GM12872 (cell line): Measurements from ENCODE around the gene MACROD2.

Source experiments
- TF ChIP-seq, protein P1 (sequence below): IDR thresholded peaks from 3 replicates; pipeline ENCODE4 v1.5.1; 2011; ENCODE audit warnings: low read depth, mild to moderate bottlenecking, low read length, moderate library complexity; ENCODE audit not compliant: insufficient read depth

The MACROD2 gene

DNA sequence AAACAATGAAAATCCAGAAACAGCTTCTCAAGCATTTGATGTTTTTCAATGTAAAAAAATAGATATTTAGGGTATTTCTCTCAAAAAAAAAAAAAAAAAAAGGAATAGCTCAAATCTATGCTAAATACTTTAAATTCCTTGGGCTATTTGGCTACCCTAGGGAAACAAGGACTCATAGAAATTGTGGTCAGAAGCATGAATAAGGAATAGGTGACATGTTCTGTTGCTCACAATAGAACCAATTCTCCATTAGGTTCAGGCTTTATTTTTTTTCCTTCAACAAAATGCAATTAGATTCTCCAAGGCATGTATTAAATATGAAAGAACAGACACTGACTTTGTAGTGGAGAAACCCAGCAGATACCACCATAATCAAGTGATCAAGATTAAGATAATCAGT lies 1246.4 kb downstream of the MACROD2 start:
- TF ChIP-seq, protein P1, sequence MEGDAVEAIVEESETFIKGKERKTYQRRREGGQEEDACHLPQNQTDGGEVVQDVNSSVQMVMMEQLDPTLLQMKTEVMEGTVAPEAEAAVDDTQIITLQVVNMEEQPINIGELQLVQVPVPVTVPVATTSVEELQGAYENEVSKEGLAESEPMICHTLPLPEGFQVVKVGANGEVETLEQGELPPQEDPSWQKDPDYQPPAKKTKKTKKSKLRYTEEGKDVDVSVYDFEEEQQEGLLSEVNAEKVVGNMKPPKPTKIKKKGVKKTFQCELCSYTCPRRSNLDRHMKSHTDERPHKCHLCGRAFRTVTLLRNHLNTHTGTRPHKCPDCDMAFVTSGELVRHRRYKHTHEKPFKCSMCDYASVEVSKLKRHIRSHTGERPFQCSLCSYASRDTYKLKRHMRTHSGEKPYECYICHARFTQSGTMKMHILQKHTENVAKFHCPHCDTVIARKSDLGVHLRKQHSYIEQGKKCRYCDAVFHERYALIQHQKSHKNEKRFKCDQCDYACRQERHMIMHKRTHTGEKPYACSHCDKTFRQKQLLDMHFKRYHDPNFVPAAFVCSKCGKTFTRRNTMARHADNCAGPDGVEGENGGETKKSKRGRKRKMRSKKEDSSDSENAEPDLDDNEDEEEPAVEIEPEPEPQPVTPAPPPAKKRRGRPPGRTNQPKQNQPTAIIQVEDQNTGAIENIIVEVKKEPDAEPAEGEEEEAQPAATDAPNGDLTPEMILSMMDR, result no peak

DNA sequence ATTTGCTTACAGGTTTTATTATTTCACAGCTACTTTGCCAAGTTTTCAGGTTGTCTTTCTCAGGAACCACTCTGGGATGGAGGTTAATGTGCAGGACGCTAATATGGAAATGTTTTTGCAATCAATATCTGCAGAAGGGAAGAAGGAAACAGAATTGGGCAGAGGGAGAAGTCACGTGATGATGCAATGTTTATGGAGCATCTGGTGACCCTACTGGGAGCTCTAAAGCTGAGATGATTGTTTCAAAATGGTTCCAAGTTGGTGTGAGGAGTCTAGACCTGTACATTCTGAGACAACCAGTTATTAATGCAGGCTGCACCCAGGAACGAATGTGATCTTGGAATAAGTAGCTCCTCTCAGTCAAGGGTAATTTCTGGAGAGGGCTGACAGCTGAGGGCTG lies 1247.5 kb downstream of the MACROD2 start:
- TF ChIP-seq, protein P1, result no peak

DNA sequence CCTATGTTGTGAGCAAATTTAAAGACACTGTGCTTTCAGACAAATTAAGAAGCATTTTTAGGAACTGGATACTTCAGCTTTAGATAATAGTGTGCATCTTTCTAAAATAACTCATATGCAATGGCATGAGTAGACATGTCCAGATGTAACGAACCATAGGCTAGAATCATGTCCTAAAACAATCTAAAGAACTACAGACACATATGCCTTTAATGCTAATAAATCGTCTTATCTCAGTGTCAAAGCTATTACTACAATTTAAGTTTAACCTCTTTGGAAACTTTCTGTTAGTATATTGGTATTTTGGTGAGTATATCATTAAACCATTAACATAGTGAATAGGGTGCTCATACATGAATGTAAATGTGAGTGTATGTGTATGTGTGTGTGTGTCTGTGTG lies 1250.6 kb downstream of the MACROD2 start:
- TF ChIP-seq, protein P1, result no peak

DNA sequence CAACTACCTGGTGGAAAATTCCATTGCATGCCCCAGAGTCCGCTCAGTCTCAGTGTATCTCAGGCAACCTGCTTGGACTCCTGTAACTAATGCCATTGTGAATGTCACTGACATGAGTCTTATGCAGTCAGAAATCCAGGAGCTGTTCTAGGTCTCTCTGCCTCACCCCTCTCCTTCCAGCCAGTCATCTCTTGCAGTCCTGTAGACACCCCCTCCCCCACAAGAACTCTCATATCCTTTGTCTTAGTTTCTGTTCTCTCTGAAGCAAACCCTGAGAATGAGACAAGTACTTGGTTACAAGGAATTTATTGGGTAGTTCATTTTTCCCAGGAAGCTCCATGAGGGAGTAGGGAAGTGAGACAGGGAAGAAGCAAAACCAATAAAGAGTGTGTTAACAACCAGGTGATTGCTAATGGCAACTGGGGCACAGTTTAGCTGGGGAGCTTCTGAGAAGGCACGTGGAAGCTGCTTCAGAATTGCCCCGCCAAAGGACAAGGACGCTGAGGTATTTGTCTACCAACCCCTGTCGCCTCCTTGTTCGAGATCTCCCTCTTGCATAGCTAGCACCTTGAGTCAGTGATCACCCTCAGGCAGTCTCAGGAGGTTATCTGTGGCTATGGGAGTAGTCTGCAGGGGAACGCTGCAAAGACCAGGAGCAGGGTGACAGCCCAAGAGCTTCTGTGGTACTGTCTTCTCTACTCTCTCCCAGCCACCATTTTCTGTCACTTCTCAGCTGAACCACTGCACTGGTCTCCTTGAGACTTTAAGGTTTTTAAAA lies 1253.5 kb downstream of the MACROD2 start:
- TF ChIP-seq, protein P1, result no peak

DNA sequence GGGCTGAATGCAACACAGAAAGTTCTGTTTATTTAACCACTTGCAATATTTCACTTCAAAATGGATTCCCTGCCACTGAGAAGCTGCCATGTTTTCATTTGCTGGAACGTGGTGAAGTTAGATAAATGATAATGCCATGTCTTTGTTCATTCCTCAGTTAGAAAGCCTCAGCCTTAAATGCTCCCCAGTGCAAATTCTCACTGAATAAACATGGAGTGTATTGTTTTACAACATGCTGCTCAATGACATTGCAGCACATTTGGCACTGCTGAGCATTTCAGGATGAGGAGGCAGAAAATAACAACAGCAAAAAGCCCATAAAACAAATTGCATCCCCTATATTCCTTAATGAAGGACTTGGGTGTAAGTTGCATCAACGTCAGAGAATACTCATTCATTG lies 1255.9 kb downstream of the MACROD2 start:
- TF ChIP-seq, protein P1, result no peak

DNA sequence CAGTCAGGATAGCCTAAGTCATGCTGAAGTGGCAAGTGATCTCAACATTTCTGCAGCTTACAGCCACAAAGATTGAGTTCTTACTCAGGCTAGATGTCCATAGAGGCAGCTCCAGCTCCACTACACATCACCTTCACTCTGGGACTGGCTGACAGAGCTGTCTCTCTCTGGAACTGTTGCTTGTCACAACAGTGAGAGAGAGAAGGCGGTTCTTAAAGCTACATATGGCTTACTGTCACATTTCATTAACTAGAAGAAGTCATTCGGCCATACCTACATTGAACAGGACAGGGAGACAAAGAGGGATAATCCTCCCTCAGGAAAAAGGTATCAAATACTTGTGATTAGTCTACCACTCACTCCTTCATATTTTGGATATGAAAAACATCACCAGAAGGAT lies 1257.0 kb downstream of the MACROD2 start:
- TF ChIP-seq, protein P1, result no peak

DNA sequence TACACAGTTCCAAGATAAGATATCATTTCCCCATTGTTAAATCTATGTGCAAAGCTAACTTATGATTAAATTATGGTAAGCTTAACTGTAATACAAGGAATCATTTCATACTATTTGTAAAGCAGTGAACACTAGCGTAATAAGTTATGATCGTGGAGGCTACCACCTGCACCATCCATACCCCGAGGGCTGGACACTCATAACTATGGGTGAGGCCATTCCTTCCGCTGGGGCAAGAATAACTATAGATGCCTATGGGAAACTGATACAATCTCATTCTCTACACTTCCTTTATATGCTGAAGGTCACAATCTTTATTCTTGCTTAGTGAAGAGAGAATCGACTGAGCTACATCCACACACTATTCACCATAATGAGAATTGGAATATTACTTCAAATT lies 1258.1 kb downstream of the MACROD2 start:
- TF ChIP-seq, protein P1, result no peak
